OCI-LY7 (cell line): ENCODE results near the gene ADD1.

Experiments
- CTCF ChIP-seq: fragments of 200-600 bp; sonication (generic); conservative IDR thresholded peaks from 2 replicates; pipeline ENCODE4 v1.5.1; 2014; ENCODE audit warnings: mild to moderate bottlenecking, antibody characterized with exemption, low read length, moderate library complexity, mixed read lengths
- EZH2phosphoT487 ChIP-seq: fragments of 200-600 bp; sonication (generic); IDR thresholded peaks from 2 replicates; pipeline ENCODE4 v1.6.1; 2018; ENCODE audit warnings: low read depth, borderline replicate concordance, mild to moderate bottlenecking, mixed run types, antibody characterized with exemption, low read length, moderate library complexity, mixed read lengths

- no peak for TF ChIP-seq CTCF
- no peak for TF ChIP-seq EZH2phosphoT487
These were observed 38.7 kb downstream of the ADD1 start for GRCh38 chr4:2882341-2882740.
